H1 (cell line): ENCODE data around the gene SLC27A1.

Source experiments
- EGR1 ChIP-seq: IDR thresholded peaks from 2 replicates; pipeline ENCODE4 v1.6.1; 2011; ENCODE audit warnings: low read depth, low read length, borderline replicate concordance
- EZH2 ChIP-seq: fragments of 200-600 bp; sonication (generic); IDR thresholded peaks from 2 replicates; pipeline ENCODE4 v1.7.1; 2012; ENCODE audit warnings: low read depth, mild to moderate bottlenecking, moderate library complexity, low read length, inconsistent platforms; ENCODE audit not compliant: severe bottlenecking
- KDM1A ChIP-seq: fragments of 200-600, 300-600 bp; sonication (generic); IDR thresholded peaks from 2 replicates; pipeline ENCODE4 v1.7.1; 2016; ENCODE audit warnings: mild to moderate bottlenecking, low read length, borderline replicate concordance
- MAFK ChIP-seq: IDR thresholded peaks from 2 replicates; pipeline ENCODE4 v1.6.1; 2012; ENCODE audit warnings: low read depth, mild to moderate bottlenecking, improper control_type of control experiment, low read length
- POLR2A ChIP-seq, 2 experiments: IDR thresholded peaks; 1 replicate in 1 of 2; 2 replicates in 1 of 2; pipeline ENCODE4 v1.6.1; 2011; ENCODE audit warnings: low read depth in 2 of 2, low read length in 2 of 2, mild to moderate bottlenecking in 2 of 2; ENCODE audit errors: control extremely low read depth in 1 of 2
- RFX5 ChIP-seq: IDR thresholded peaks from 2 replicates; pipeline ENCODE4 v1.6.1; 2011; ENCODE audit warnings: low read depth, low read length, improper control_type of control experiment, borderline replicate concordance
- SAP30 ChIP-seq: fragments of 300-600 bp; sonication (generic); IDR thresholded peaks from 2 replicates; pipeline ENCODE4 v1.7.1; 2012; ENCODE audit warnings: low read length, moderate library complexity, mild to moderate bottlenecking, inconsistent platforms; ENCODE audit not compliant: insufficient read depth, insufficient replicate concordance
- TAF1 ChIP-seq: IDR thresholded peaks from 2 replicates; pipeline ENCODE4 v1.6.1; 2011; ENCODE audit warnings: mild to moderate bottlenecking, low read depth, low read length
- TF ChIP-seq, protein P1 (sequence below), 3 experiments: IDR thresholded peaks; 1 replicate in 2 of 3; 2 replicates in 1 of 3; pipeline versions ENCODE4 v1.5.1 to v1.6.1; 2011; ENCODE audit warnings: low read length in 3 of 3, mild to moderate bottlenecking in 3 of 3, inconsistent platforms in 2 of 3, low read depth in 1 of 3, moderate library complexity in 1 of 3; ENCODE audit not compliant: insufficient read depth in 1 of 3; ENCODE audit errors: control extremely low read depth in 1 of 3

DNA sequence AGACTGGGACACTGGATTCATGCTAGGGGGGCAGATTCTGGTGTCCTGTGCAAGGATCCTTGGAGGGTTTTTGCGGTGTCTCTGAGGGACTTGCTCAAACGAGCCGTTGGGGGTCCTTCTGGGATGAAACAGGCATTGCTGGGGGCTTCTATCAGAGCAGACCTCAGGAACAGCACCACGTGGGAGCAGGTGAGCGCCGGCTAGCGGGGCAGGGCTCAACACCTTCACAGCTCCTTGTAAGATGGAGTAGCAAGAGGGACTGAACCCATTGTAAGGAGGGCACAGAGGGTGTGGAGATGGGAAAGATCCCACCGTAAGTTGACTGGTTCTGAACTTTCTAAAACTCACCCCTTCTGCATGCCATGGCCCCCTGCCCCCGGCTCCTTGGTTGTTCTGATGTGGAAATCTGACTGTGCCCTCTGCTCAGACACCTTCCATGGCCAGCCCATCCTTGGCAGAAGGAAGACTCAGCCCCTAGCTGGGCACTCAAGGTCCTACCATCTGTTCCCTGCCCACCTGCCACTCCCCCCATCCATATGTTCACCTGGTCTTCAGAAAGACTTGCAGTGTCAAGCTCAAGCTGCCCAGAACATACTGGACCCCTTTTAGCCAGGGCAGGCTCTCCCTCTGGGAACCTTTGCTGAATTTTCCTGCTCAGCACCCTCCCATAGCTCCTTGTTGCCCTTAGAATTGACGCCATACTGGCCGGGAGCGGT is 1.2 kb downstream of the SLC27A1 start:
- TF ChIP-seq, protein P1, sequence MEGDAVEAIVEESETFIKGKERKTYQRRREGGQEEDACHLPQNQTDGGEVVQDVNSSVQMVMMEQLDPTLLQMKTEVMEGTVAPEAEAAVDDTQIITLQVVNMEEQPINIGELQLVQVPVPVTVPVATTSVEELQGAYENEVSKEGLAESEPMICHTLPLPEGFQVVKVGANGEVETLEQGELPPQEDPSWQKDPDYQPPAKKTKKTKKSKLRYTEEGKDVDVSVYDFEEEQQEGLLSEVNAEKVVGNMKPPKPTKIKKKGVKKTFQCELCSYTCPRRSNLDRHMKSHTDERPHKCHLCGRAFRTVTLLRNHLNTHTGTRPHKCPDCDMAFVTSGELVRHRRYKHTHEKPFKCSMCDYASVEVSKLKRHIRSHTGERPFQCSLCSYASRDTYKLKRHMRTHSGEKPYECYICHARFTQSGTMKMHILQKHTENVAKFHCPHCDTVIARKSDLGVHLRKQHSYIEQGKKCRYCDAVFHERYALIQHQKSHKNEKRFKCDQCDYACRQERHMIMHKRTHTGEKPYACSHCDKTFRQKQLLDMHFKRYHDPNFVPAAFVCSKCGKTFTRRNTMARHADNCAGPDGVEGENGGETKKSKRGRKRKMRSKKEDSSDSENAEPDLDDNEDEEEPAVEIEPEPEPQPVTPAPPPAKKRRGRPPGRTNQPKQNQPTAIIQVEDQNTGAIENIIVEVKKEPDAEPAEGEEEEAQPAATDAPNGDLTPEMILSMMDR (IDR thresholded peaks at IDR 0.05; ENCODE audit: control extremely low read depth in 1 of 3, insufficient read depth in 1 of 3, low read depth in 1 of 3, low read length in 3 of 3), result no peak
- TF ChIP-seq RFX5, result no peak
- TF ChIP-seq EGR1, result no peak
- no peak for TF ChIP-seq EZH2
- no peak for TF ChIP-seq POLR2A (IDR thresholded peaks at IDR 0.05; ENCODE audit: control extremely low read depth in 1 of 2, low read depth in 2 of 2, low read length in 2 of 2)
- no peak for TF ChIP-seq MAFK
- TF ChIP-seq TAF1, result no peak
- no peak for TF ChIP-seq KDM1A
- TF ChIP-seq SAP30, result no peak
